ENCODE results near the gene CEP85. TPM values are rescaled to one million over a fixed set of nuclear protein-coding genes. Genes with fewer than 3 reads are reported as not detected.

Gene CEP85
- total RNA-seq, 1 donor: 12.9 TPM

DNA sequence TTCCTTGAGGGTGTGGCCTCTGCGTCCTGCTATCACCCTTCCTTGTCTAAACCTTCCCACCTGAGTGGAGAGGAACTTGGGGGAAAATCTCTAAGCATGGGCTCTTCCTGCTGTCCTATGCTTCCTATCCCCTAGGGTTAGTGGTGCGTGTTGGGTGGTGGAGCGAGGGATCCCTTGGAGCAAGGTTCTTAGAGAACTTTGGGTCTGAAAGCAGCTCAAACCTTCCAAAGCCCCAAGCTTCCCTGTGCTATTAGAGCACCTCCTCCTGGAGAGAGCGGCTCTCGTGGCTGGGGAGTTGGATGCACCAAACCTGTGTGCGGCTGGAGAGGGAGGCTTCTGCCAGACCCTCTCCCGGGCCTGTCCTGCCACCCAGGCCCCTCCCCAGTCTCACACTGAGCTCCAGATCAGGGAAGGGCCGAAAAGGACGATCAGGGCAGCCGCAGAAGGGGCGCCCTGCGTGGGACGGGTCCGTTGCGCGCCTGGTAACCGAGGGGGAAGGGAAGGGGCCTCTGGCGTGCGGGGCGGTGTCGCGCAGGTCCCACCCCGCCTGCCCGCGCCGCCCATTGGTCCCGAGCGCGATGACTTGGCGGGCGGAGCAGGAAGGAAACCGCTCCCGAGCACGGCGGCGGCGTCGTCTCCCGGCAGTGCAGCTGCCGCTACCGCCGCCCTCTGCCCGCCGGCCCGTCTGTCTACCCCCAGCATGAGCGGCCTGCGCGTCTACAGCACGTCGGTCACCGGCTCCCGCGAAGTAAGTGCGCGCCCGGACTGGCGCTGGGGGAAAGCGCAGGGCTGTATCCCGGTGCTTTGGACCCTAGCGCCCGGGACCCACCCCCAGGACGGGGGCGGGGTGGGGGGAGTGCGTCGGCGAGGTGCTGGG is 45.7 kb downstream of the CEP85 start, which contains the start of gene SH3BGRL3:
TSS of gene SH3BGRL3 (plus strand) at position 631 of the 877 bp plus-strand sequence. CDS start at position 701, 70 bp downstream.
- peak within 1 kb of the TSS; percentile 88 for H3K4me3 ChIP-seq (ENCODE audit: low read length)
- H3K27me3 ChIP-seq (ENCODE audit: insufficient read depth, low read length): no peaks in the 10 kb centered on the region

DNA sequence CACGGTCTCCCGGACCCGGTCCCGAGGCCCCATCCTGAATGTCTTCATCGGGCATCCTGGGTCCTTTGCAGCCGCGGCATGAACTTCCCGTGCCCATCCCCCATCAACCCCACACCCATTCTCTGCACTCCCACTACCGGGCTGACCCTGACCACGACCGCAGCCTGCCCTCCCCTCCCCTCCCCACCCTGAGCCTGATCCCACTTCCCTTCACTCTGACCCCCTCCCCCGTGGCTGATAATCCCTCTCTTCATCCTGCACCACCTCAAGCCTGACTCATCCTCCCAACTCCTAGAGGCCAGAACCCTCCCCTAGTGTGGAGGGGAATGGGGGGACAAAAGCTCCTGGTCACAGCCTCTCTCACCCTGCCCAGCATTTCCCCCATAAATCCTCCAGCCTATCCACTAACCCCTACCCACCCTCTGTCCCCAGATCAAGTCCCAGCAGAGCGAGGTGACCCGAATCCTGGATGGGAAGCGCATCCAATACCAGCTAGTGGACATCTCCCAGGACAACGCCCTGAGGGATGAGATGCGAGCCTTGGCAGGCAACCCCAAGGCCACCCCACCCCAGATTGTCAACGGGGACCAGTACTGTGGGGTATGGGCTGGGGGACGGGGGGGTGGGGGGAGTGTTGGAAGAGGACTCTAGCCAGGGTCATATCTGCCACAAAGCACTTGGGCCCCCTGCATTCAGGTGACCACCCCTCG is 46.5 kb downstream of the CEP85 start:
- Histone ChIP-seq H3K4me3 (ENCODE audit: low read length) (peak overlapping the region; percentile 88), H3K27me3 (ENCODE audit: insufficient read depth, low read length) (no peaks in the 10 kb centered on the region), H3K9me3 (ENCODE audit: low read depth, low read length) (no peaks in the 10 kb centered on the region)

More for the DNA sequence above, 45.7 kb downstream of the CEP85 start, which contains the start of gene SH3BGRL3:
- Histone ChIP-seq H3K4me1 (ENCODE audit: insufficient read depth, low read length) (peaks cover 93% of the 10 kb centered on the region), H3K9me3 (ENCODE audit: low read depth, low read length) (no peaks in the 10 kb centered on the region)

GRCh38 chr1:26281091-26281958 is 47.3 kb downstream of the CEP85 start:
- H3K27me3 ChIP-seq (ENCODE audit: insufficient read depth, low read length): no peaks in the 10 kb centered on the region
- H3K4me3 ChIP-seq (ENCODE audit: low read length): peak overlapping the region; percentile 88
- H3K9me3 ChIP-seq (ENCODE audit: low read depth, low read length): no peaks in the 10 kb centered on the region
- H3K4me1 ChIP-seq (ENCODE audit: insufficient read depth, low read length): peaks cover 93% of the 10 kb centered on the region

More for the DNA sequence above, 46.5 kb downstream of the CEP85 start:
- H3K4me1 ChIP-seq (ENCODE audit: insufficient read depth, low read length): peaks cover 93% of the 10 kb centered on the region

GRCh38 chr1:26281971-26282370 is 48.0 kb downstream of the CEP85 start:
- Histone ChIP-seq H3K4me3 (ENCODE audit: low read length) (no peak overlapping the region), H3K4me1 (ENCODE audit: insufficient read depth, low read length) (peaks cover 93% of the 10 kb centered on the region), H3K9me3 (ENCODE audit: low read depth, low read length) (no peaks in the 10 kb centered on the region), H3K27me3 (ENCODE audit: insufficient read depth, low read length) (no peaks in the 10 kb centered on the region)

- no peaks in the 10 kb centered on the region for H3K9me3 ChIP-seq (ENCODE audit: low read depth, low read length)
- H3K27me3 ChIP-seq (ENCODE audit: insufficient read depth, low read length): no peaks in the 10 kb centered on the region
- no peak overlapping the region for H3K4me3 ChIP-seq (ENCODE audit: low read length)
- peaks cover 93% of the 10 kb centered on the region for H3K4me1 ChIP-seq (ENCODE audit: insufficient read depth, low read length)
Observed at GRCh38 chr1:26282401-26282918, 48.5 kb downstream of the CEP85 start.

GRCh38 chr1:26283279-26283853 is 49.4 kb downstream of the CEP85 start:
- Histone ChIP-seq H3K4me1 (ENCODE audit: insufficient read depth, low read length) (peaks cover 93% of the 10 kb centered on the region), H3K4me3 (ENCODE audit: low read length) (no peak overlapping the region), H3K27me3 (ENCODE audit: insufficient read depth, low read length) (no peaks in the 10 kb centered on the region), H3K9me3 (ENCODE audit: low read depth, low read length) (no peaks in the 10 kb centered on the region)

- peaks cover 93% of the 10 kb centered on the region for H3K4me1 ChIP-seq (ENCODE audit: insufficient read depth, low read length)
- no peak overlapping the region for H3K4me3 ChIP-seq (ENCODE audit: low read length)
- H3K9me3 ChIP-seq (ENCODE audit: low read depth, low read length): no peaks in the 10 kb centered on the region
- no peaks in the 10 kb centered on the region for H3K27me3 ChIP-seq (ENCODE audit: insufficient read depth, low read length)
Observed at GRCh38 chr1:26283871-26284596, 50.0 kb downstream of the CEP85 start.

DNA sequence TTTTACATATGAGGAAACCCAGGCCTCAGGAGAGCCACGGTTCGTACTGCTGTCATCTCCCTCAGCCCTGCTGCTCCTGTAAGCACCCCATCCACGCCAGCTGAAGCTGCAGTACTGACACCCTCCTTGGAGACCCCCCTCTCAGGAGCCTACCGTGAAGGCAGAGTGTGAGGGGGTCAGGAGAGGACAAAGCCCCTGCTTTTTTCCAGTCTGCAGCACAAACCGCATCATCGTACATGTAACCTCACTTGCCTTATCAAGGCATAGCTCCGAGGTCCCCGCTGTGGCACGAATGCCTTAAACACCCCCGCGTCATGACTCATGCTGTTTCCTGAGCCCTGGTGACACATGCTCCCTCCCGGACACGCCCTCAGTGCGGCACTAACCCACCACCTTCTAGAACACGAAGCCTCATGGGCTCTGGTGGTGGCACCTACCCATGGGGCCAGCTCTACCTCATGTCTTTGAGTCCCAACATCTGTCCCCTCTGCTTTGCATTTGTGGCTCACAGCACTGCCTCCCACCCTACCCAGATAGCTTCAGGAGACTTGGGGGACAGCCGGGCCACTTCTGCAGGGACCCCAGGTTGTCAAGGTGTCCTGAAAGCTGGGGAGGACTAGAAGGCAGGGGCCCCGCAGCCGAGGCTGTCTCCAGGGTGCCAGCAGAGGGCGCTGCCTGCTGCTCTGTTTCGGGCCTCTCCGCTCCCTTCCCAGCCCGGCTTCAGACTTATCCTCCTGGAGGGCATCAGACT is 50.8 kb downstream of the CEP85 start:
- Histone ChIP-seq H3K4me3 (ENCODE audit: low read length) (no peak overlapping the region), H3K9me3 (ENCODE audit: low read depth, low read length) (no peaks in the 10 kb centered on the region), H3K27me3 (ENCODE audit: insufficient read depth, low read length) (no peaks in the 10 kb centered on the region), H3K4me1 (ENCODE audit: insufficient read depth, low read length) (peaks cover 94% of the 10 kb centered on the region)

GRCh38 chr1:26285366-26286063 is 51.5 kb downstream of the CEP85 start:
- Histone ChIP-seq H3K9me3 (ENCODE audit: low read depth, low read length) (no peaks in the 10 kb centered on the region), H3K27me3 (ENCODE audit: insufficient read depth, low read length) (no peaks in the 10 kb centered on the region), H3K4me3 (ENCODE audit: low read length) (no peak overlapping the region), H3K4me1 (ENCODE audit: insufficient read depth, low read length) (peaks cover 100% of the 10 kb centered on the region)

- H3K4me3 ChIP-seq (ENCODE audit: low read length): no peak overlapping the region
- H3K4me1 ChIP-seq (ENCODE audit: insufficient read depth, low read length): peaks cover 100% of the 10 kb centered on the region
- H3K27me3 ChIP-seq (ENCODE audit: insufficient read depth, low read length): no peaks in the 10 kb centered on the region
- no peaks in the 10 kb centered on the region for H3K9me3 ChIP-seq (ENCODE audit: low read depth, low read length)
Observed at GRCh38 chr1:26286064-26286416, 52.0 kb downstream of the CEP85 start.

- no peaks in the 10 kb centered on the region for H3K27me3 ChIP-seq (ENCODE audit: insufficient read depth, low read length)
- H3K4me3 ChIP-seq (ENCODE audit: low read length): no peak overlapping the region
- no peaks in the 10 kb centered on the region for H3K9me3 ChIP-seq (ENCODE audit: low read depth, low read length)
- H3K4me1 ChIP-seq (ENCODE audit: insufficient read depth, low read length): peaks cover 100% of the 10 kb centered on the region
Observed at GRCh38 chr1:26287033-26287711, 53.2 kb downstream of the CEP85 start.

GRCh38 chr1:26287811-26288210 is 53.8 kb downstream of the CEP85 start:
- Histone ChIP-seq H3K27me3 (ENCODE audit: insufficient read depth, low read length) (no peaks in the 10 kb centered on the region), H3K4me1 (ENCODE audit: insufficient read depth, low read length) (peaks cover 100% of the 10 kb centered on the region), H3K4me3 (ENCODE audit: low read length) (no peak overlapping the region), H3K9me3 (ENCODE audit: low read depth, low read length) (no peaks in the 10 kb centered on the region)

All from mononuclear cell (primary cell).